GM10266 (cell line): ENCODE measurements around the gene TOR4A.
"Not testable (repeated sequence)": the region's sequence is repeated elsewhere in the genome, so short reads cannot be mapped to it uniquely, and the experiment has no call there.

Experiments
- DNase-seq: peaks from one replicate; pipeline ENCODE4 v3.0.0; 2012; ENCODE audit errors: extremely low spot score
- TF ChIP-seq, protein P1 (sequence below): IDR thresholded peaks from 2 replicates; pipeline ENCODE4 v1.5.1; 2012; ENCODE audit warnings: mild to moderate bottlenecking, low read depth; ENCODE audit not compliant: control insufficient read depth, insufficient read depth; ENCODE audit errors: missing control alignments

TOR4A gene

DNA sequence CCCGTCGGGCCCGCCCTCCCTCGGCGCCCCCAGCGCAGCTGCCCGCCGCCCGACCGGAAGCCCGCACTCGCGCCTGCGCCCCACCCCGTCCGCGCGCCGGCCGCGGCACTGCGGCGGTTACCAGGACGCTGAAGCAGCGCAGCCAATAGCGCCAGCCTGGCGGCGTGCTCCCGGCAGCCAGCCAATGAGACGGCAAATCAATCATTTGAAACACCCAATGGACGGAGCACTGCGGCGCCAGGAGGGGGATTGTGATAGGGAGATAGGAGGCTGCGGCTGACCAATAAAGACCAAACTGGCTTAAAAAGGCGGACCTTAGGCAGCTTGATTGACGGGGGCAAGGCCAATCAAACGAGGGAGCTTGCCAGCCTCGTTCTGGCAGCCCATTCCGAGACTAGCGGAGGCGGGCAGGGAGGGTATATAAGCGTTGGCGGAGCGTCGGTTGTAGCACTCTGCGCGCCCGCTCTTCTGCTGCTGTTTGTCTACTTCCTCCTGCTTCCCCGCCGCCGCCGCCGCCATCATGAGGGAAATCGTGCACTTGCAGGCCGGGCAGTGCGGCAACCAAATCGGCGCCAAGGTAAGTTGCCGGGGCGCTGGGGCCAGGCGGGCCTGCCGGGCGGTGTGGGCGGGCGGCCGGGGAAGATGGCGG, 36.6 kb upstream of the TOR4A start, which contains the start of gene TUBB4B:
Gene TUBB4B, plus strand, starts transcription at position 447 of the 649 bp plus-strand sequence. Its CDS starts 74 bp downstream, at position 521.
- TF ChIP-seq, protein P1, sequence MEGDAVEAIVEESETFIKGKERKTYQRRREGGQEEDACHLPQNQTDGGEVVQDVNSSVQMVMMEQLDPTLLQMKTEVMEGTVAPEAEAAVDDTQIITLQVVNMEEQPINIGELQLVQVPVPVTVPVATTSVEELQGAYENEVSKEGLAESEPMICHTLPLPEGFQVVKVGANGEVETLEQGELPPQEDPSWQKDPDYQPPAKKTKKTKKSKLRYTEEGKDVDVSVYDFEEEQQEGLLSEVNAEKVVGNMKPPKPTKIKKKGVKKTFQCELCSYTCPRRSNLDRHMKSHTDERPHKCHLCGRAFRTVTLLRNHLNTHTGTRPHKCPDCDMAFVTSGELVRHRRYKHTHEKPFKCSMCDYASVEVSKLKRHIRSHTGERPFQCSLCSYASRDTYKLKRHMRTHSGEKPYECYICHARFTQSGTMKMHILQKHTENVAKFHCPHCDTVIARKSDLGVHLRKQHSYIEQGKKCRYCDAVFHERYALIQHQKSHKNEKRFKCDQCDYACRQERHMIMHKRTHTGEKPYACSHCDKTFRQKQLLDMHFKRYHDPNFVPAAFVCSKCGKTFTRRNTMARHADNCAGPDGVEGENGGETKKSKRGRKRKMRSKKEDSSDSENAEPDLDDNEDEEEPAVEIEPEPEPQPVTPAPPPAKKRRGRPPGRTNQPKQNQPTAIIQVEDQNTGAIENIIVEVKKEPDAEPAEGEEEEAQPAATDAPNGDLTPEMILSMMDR, result no peak
- DNase-seq, result peak; percentile 100

DNA sequence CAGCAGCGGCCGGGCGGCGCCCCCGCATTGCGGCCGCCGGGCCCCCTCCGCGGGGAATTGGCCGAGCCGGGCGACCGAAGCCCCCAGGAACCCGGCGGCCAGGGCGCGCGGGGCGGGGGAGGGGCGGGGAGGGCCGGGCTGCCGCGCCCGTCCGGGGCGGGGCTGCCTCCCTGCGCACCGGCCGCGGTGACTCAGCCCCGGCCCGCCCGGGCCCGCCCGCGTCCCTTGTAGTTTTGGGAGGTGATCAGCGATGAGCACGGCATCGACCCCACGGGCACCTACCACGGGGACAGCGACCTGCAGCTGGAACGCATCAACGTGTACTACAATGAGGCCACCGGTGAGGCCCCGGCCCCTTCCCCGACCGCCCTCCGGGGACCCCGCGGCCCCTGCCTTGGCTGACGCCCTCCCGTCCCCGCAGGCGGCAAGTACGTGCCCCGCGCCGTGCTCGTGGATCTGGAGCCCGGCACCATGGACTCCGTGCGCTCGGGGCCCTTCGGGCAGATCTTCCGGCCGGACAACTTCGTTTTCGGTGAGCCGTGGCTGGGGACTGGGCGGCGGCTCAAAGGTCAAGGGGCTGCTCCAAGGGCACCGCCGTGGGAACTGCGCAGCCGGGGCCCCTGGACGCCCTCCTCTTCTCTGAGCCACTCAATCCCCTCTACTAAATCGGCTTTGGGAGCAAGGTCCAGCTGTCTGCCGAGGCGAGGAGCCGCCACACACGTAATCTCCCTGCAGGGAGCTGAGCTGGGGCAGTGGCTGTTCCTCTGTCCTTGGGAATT, 35.8 kb upstream of the TOR4A start:
- DNase-seq, result peak; percentile 78
- TF ChIP-seq, protein P1, result no peak

DNA sequence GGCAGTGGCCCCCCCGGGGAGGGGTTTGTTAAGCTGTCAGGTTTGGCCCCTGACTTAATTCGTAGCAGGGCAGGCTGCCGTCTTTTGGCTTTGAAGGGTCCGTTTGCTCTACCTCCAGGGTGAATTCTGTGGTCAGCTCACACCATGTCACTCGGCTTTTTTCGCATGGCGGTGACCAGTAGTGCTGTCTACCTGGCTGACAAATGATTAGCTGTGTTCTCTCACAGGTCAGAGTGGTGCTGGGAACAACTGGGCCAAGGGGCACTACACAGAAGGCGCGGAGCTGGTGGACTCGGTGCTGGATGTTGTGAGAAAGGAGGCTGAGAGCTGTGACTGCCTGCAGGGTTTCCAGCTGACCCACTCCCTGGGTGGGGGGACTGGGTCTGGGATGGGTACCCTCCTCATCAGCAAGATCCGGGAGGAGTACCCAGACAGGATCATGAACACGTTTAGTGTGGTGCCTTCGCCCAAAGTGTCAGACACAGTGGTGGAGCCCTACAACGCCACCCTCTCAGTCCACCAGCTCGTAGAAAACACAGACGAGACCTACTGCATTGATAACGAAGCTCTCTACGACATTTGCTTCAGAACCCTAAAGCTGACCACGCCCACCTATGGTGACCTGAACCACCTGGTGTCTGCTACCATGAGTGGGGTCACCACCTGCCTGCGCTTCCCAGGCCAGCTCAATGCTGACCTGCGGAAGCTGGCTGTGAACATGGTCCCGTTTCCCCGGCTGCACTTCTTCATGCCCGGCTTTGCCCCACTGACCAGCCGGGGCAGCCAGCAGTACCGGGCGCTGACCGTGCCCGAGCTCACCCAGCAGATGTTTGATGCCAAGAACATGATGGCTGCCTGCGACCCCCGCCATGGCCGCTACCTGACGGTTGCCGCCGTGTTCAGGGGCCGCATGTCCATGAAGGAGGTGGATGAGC, 35.0 kb upstream of the TOR4A start:
- TF ChIP-seq, protein P1, result no peak
- no peak for DNase-seq

DNA sequence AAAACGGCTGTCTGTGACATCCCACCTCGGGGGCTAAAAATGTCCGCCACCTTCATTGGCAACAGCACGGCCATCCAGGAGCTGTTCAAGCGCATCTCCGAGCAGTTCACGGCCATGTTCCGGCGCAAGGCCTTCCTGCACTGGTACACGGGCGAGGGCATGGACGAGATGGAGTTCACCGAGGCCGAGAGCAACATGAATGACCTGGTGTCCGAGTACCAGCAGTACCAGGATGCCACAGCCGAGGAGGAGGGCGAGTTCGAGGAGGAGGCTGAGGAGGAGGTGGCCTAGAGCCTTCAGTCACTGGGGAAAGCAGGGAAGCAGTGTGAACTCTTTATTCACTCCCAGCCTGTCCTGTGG, 34.3 kb upstream of the TOR4A start:
- DNase-seq, result not testable (repeated sequence)

DNA sequence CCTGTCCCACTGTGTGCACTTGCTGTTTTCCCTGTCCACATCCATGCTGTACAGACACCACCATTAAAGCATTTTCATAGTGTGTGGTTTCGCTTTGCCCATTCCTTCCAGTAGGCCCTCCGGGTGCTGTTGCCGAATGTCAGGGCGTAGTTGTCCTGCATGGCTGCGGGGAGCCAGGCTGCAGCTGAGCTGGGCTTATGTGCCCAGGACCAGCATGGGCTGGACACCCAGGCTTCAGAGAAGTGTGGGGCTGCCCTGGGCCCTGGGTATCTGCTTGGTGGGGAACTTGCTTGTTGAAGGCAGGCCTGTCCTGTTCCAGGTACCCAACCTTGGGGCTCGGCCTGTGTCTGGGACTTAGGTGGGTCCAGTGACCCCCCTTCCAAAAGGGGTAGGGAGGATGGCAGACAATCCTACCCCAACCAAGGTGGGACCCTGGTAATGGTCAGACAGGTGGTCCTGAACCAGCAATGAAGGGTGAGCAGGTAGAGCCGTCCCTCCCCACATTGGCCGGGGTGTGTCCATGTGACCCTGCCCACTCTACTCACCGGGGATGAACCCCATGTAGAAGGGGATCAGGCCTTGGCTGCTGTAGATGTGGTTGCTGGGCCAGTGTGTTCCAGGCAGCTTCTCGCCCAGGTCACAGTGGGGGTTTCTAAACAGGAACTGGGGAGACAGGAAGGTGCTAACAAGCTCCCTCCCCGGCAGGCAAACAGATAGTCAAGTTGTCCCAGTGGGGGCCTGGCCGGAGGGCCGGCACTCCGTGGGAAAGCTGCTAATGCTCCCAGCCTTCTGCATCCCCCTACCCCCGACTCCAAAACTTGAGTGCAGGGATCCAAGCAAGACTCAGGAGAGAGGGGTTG, 33.7 kb upstream of the TOR4A start:
- no peak for DNase-seq

DNA sequence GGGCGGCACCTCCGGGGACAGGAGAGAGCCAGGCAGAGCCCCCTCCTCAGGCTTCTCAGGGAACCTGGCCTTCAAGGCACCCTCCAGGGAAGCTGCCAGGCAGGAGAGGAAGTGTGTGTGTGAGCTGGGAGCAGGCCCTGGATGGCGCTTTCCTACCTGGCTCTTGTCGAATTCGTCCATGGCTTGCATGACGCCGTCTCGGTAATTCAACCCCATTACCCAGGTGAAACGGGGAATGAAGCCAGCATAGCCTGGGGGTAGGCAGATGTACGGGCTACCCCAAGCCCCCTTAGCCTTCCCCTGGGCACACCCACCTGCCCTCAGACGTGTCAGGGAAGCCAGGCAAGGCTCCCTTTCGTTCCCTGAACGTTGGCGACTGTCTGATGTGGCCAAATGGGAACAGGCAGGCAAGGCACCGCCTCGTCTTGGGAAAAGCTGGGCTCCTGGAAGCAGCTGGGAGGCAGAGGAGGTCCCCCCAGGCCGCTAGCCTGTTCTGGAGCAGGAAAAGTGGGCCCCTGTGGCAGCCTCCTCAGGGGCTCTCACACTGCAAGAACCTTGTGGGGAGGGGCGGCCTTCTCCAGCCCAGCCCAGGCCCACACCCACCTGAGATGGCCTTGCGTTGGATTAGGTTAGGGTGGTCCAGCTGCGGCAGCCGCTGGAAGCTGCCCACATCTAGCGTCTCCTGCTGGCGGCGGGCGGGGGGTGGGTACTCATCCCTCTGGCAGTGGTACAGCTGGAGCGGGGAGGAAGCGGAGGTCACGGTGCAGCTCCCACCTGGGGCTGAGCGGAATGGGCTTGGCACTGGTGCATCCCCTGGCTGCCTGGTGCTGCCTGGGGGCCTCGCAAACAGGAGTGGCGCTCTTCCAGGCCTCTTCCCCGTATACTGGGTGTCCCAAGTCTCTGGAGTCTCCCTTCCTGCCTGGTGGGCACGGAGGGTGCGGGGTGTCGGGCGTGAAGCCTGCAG, 32.8 kb upstream of the TOR4A start:
- DNase-seq, result no peak
- TF ChIP-seq, protein P1, result no peak

More for the DNA sequence above, 33.7 kb upstream of the TOR4A start:
- TF ChIP-seq, protein P1, result no peak
